HepG2 (cell line): ENCODE results near the gene ALCAM. TPM values are rescaled to one million over a fixed set of nuclear protein-coding genes. Genes with fewer than 3 reads are reported as not detected.

Source experiments
- ATAC-seq: fragments of 200-7000 bp; cut with Tn5 transposase; 3 replicates; pipeline ENCODE4 v1.9.1; 2020; ENCODE audit warnings: mild to moderate bottlenecking, moderate library complexity
- BruUV-seq: library from RNA; stranded (reverse); fragments of 400-500 nt; replicated peaks from 2 replicates; lab custom pipeline; 2021; lab: Mats Ljungman, UMichigan
- CTCF ChIA-PET: fragments of 300-600 bp; formaldehyde crosslinking; extraction: SDS; loops from one replicate; lab custom pipeline; 2021; ENCODE audit warnings: low total read pairs, inconsistent platforms, low intra/inter-chr PET ratio; lab: Yijun Ruan, JAX
- POLR2A ChIA-PET: fragments of 350-600 bp; sonication (Branson Sonifier 250); formaldehyde crosslinking; loops from one replicate; lab custom pipeline; 2020; ENCODE audit warnings: antibody characterized with exemption, inconsistent platforms; lab: Yijun Ruan, JAX
- DNase-seq: peaks from one replicate; pipeline ENCODE4 v3.0.0-alpha.2; 2015; ENCODE audit warnings: low spot score
- FAIRE-seq: peaks from 3 replicates; lab custom pipeline; 2011; peaks lifted over from hg19 to GRCh38; lab: Jason Lieb, UNC
- H2AFZ ChIP-seq: one replicate; pipeline ENCODE4 v1.6.1; 2011; ENCODE audit warnings: low read length, inconsistent platforms
- H3K27ac ChIP-seq: fragments of 300-600 bp; 3 replicates; pipeline ENCODE4 v1.8.0; 2011; ENCODE audit warnings: mixed run types, mild to moderate bottlenecking, mixed read lengths, low read length, inconsistent platforms; ENCODE audit not compliant: insufficient read depth; ENCODE audit errors: extremely low read length
- H3K27me3 ChIP-seq, 2 experiments: fragments of 200-600 bp in 1 of 2; 2 replicates in 1 of 2; 3 replicates in 1 of 2; pipeline versions ENCODE4 v1.6.0 to v1.8.0; 2011; ENCODE audit warnings: low read length in 2 of 2, mild to moderate bottlenecking in 2 of 2, moderate library complexity in 2 of 2, inconsistent platforms in 1 of 2; ENCODE audit not compliant: insufficient read depth in 2 of 2, control insufficient read depth in 1 of 2
- H3K36me3 ChIP-seq, 2 experiments: fragments of 200-600 bp in 1 of 2; replicated peaks in 1 of 2; 2 replicates in 1 of 2; 3 replicates in 1 of 2; pipeline versions ENCODE4 v1.5.1 to v1.8.0; 2011; ENCODE audit warnings: low read length in 2 of 2, inconsistent platforms in 1 of 2; ENCODE audit not compliant: insufficient read depth in 2 of 2, control insufficient read depth in 1 of 2
- H3K4me1 ChIP-seq: 2 replicates; pipeline ENCODE4 v1.5.1; 2012; ENCODE audit warnings: low read length, inconsistent platforms; ENCODE audit not compliant: insufficient read depth
- H3K4me2 ChIP-seq: 2 replicates; pipeline ENCODE4 v1.6.0; 2011; ENCODE audit warnings: low read depth, low read length, inconsistent platforms
- H3K4me3 ChIP-seq, 3 experiments: fragments of 200-600 bp in 1 of 3; sonication (generic), shearing (Covaris generic) in 1 of 3; replicated peaks in 1 of 3; 2 replicates each; pipeline ENCODE4 v1.5.1; 2011 to 2016; ENCODE audit warnings: low read length in 3 of 3, inconsistent platforms in 2 of 3, low read depth in 2 of 3, mild to moderate bottlenecking in 2 of 3, control low read depth in 1 of 3, mixed read lengths in 1 of 3; ENCODE audit not compliant: insufficient read depth in 1 of 3
- H3K79me2 ChIP-seq: one replicate; pipeline ENCODE4 v1.6.1; 2011; ENCODE audit warnings: low read length, inconsistent platforms; ENCODE audit not compliant: insufficient read depth
- H3K9ac ChIP-seq: 2 replicates; pipeline ENCODE4 v1.6.0; 2011; ENCODE audit warnings: mild to moderate bottlenecking, low read depth, low read length, inconsistent platforms; ENCODE audit not compliant: insufficient read depth
- H3K9me3 ChIP-seq: 2 replicates; pipeline ENCODE4 v1.5.1; 2012; ENCODE audit warnings: mild to moderate bottlenecking, low read length
- H4K20me1 ChIP-seq: 2 replicates; pipeline ENCODE4 v1.6.0; 2011; ENCODE audit warnings: inconsistent platforms, mild to moderate bottlenecking, low read length, moderate library complexity; ENCODE audit not compliant: insufficient read depth
- GPN1 ChIP-seq: sonication (generic); formaldehyde crosslinking; IDR thresholded peaks from 2 replicates; pipeline ENCODE4 v1.5.1; 2020; ENCODE audit warnings: missing genetic modification reagents, borderline replicate concordance
- MAZ ChIP-seq, 2 experiments: sonication (generic) in 1 of 2; formaldehyde crosslinking in 1 of 2; IDR thresholded peaks; 2 replicates each; pipeline versions ENCODE4 v1.5.0 to v1.6.1; 2012 to 2020; ENCODE audit warnings: low read depth in 2 of 2, mild to moderate bottlenecking in 2 of 2, borderline replicate concordance in 1 of 2, improper control_type of control experiment in 1 of 2, low read length in 1 of 2, missing genetic modification reagents in 1 of 2, moderate library complexity in 1 of 2
- MBD4 ChIP-seq: IDR thresholded peaks from 2 replicates; pipeline ENCODE4 v1.6.1; 2012; ENCODE audit warnings: low read length, inconsistent platforms, borderline replicate concordance
- RELA ChIP-seq: sonication (generic); formaldehyde crosslinking; IDR thresholded peaks from 2 replicates; pipeline ENCODE4 v1.4.0; 2020; ENCODE audit warnings: missing genetic modification reagents
- TP53 ChIP-seq: sonication (generic); formaldehyde crosslinking; conservative IDR thresholded peaks from 2 replicates; pipeline ENCODE4 v1.4.0; 2020; ENCODE audit warnings: missing genetic modification reagents
- TRIM24 ChIP-seq: sonication (generic); formaldehyde crosslinking; IDR thresholded peaks from 2 replicates; pipeline ENCODE4 v1.8.0; 2022; ENCODE audit warnings: mild to moderate bottlenecking, missing genetic modification reagents
- ZNF160 ChIP-seq: sonication (generic); formaldehyde crosslinking; IDR thresholded peaks from 2 replicates; pipeline ENCODE4 v1.8.0; 2022; ENCODE audit warnings: mild to moderate bottlenecking, inconsistent platforms, missing genetic modification reagents
- ZNF431 ChIP-seq: sonication (generic); formaldehyde crosslinking; IDR thresholded peaks from 2 replicates; pipeline ENCODE4 v1.9.0; 2022; ENCODE audit warnings: missing genetic modification reagents, low read depth, mild to moderate bottlenecking, borderline replicate concordance
- WGBS: methylation state at CpG from one replicate; pipeline ENCODE4 v1.1.6; 2017; ENCODE audit warnings: low lambda C conversion rate; 5-methylcytosine and 5-hydroxymethylcytosine counted together
- in situ Hi-C: cut with HindIII; loops from 2 replicates; pipeline ENCODE4 v1.10.0; 2017; ENCODE audit warnings: low pct_unique_long_range_greater_than_20kb; ENCODE audit not compliant: extremely low pct_ligation_motif_present
- intact Hi-C: fragments of 100-400 bp; cut with micrococcal nuclease; formaldehyde crosslinking; loops from one replicate; pipeline ENCODE4 v1.10.0; 2022; ENCODE audit not compliant: unreplicated experiment
- polyA plus RNA-seq, 8 experiments: library from polyadenylated mRNA; depleted of rRNA in 3 of 8; stranded (reverse) in 7 of 8; unstranded in 1 of 8; fragments of >200 nt; fragmentation: Illumina TruSeq in 4 of 8; extraction: Trizol in 4 of 8; gene quantifications; 2 replicates each; pipeline versions ENCODE4 v1.2.1 to v1.2.3, GENCODE V29; 2011 to 2016; ENCODE audit warnings: low read depth in 4 of 8, missing spikeins in 1 of 8, mixed read lengths in 1 of 8; ENCODE audit not compliant: insufficient read depth in 1 of 8
- total RNA-seq, 5 experiments: library from RNA; depleted of rRNA; stranded (reverse); fragments of >200 nt; fragmentation: Illumina TruSeq; extraction: Trizol; gene quantifications; 2 replicates each; pipeline ENCODE4 v1.2.3, GENCODE V29; 2016; ENCODE audit warnings: low read depth in 1 of 5
- TF ChIP-seq, protein P1 (sequence below): sonication (generic); formaldehyde crosslinking; IDR thresholded peaks from 2 replicates; pipeline ENCODE4 v1.4.0; 2020; ENCODE audit warnings: mild to moderate bottlenecking, missing genetic modification reagents
- TF ChIP-seq, protein P2 (sequence below): sonication (generic); formaldehyde crosslinking; IDR thresholded peaks from 2 replicates; pipeline ENCODE4 v1.4.0; 2020; ENCODE audit warnings: mild to moderate bottlenecking, missing genetic modification reagents

ALCAM gene
- total and polyA plus RNA-seq, 2 of the 13 experiments (the other 11 are each of a cell fraction or from before 2014, with no cell fraction given), result 26.0 to 33.1 TPM

DNA sequence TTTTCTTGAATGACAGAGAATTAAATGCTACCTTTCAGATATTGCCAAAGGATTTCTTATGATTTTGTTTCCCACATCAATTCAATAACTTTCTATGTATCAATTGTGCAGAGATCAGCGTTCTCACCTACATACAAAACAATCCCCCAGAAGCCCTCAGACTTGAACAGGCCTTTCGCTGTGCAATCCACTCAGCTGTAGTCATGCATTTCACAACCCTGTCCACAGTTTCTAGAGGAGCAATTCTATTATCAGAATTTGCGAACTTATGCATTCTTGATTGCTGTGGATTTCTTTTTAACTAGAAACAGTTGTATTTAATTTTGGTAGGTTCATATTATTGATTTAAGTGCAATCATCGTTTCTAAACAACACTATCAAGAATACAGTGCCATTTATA lies 13.7 kb upstream of the ALCAM start (continued):
- TF ChIP-seq TP53 (CRISPR knock-in tag) (no peak), GPN1 (CRISPR knock-in tag) (no peak), MAZ (IDR thresholded peaks at IDR 0.05; ENCODE audit: borderline replicate concordance, low read depth, low read length) (no peak), MAZ (CRISPR knock-in tag; IDR thresholded peaks at IDR 0.05; ENCODE audit: low read depth) (no peak)

DNA sequence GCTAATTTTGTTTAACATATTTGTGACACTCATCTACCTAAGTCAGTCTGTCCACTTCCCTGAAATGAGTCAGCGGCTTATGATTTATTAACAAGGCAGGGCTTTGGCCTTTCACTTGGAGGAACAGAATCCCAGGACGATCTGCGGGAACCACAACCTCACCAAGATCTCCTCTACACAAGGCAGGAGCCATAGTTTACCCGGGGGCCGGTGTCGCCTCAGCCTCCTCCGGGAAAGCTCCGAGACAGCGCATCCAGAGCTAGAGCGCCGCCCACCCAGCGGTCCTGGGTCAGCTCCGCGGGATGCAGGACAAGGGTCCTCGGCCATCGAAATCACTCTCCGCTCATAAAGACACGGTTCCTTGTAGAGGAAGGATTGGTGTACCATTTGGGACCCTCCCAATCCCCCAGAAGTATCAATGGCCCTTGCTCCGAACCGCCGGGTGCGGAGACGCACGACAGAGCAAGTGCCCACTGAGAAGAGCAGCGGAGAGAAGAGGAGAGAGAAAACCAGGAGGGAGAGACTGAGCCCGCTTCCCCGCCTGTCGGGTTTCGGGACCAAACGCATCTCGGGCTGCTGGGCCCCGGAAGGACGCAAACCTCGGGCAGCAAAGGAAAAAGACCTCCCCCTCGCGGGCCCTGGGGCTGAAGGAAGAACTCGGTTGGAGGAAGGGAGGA lies 13.1 kb upstream of the ALCAM start:
- DNase-seq (no peak), ATAC-seq (no peak), FAIRE-seq (no peak)
- H3K27me3 ChIP-seq, result no peaks in the 10 kb centered on the region; a peak in 1 of 5 replicates
- no peaks in the 10 kb centered on the region for H3K9me3 ChIP-seq
- H3K27ac ChIP-seq, result no peak overlapping the region
- H3K4me2 ChIP-seq, result no peak overlapping the region
- ChIA-PET POLR2A (no interaction called here), CTCF (no interaction called here)
- H4K20me1 ChIP-seq, result no peaks in the 10 kb centered on the region
- H2AFZ ChIP-seq, result no peak overlapping the region
- no peak for TF ChIP-seq RELA (CRISPR knock-in tag)
- no peak for TF ChIP-seq TRIM24 (CRISPR knock-in tag)
- no peak for TF ChIP-seq MBD4
- TF ChIP-seq ZNF431 (CRISPR knock-in tag), result no peak
- TF ChIP-seq, protein P1, sequence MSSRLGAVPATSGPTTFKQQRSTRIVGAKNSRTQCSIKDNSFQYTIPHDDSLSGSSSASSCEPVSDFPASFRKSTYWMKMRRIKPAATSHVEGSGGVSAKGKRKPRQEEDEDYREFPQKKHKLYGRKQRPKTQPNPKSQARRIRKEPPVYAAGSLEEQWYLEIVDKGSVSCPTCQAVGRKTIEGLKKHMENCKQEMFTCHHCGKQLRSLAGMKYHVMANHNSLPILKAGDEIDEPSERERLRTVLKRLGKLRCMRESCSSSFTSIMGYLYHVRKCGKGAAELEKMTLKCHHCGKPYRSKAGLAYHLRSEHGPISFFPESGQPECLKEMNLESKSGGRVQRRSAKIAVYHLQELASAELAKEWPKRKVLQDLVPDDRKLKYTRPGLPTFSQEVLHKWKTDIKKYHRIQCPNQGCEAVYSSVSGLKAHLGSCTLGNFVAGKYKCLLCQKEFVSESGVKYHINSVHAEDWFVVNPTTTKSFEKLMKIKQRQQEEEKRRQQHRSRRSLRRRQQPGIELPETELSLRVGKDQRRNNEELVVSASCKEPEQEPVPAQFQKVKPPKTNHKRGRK (CRISPR knock-in tag), result no peak
- no peak for TF ChIP-seq ZNF160 (CRISPR knock-in tag)
- TF ChIP-seq, protein P2, sequence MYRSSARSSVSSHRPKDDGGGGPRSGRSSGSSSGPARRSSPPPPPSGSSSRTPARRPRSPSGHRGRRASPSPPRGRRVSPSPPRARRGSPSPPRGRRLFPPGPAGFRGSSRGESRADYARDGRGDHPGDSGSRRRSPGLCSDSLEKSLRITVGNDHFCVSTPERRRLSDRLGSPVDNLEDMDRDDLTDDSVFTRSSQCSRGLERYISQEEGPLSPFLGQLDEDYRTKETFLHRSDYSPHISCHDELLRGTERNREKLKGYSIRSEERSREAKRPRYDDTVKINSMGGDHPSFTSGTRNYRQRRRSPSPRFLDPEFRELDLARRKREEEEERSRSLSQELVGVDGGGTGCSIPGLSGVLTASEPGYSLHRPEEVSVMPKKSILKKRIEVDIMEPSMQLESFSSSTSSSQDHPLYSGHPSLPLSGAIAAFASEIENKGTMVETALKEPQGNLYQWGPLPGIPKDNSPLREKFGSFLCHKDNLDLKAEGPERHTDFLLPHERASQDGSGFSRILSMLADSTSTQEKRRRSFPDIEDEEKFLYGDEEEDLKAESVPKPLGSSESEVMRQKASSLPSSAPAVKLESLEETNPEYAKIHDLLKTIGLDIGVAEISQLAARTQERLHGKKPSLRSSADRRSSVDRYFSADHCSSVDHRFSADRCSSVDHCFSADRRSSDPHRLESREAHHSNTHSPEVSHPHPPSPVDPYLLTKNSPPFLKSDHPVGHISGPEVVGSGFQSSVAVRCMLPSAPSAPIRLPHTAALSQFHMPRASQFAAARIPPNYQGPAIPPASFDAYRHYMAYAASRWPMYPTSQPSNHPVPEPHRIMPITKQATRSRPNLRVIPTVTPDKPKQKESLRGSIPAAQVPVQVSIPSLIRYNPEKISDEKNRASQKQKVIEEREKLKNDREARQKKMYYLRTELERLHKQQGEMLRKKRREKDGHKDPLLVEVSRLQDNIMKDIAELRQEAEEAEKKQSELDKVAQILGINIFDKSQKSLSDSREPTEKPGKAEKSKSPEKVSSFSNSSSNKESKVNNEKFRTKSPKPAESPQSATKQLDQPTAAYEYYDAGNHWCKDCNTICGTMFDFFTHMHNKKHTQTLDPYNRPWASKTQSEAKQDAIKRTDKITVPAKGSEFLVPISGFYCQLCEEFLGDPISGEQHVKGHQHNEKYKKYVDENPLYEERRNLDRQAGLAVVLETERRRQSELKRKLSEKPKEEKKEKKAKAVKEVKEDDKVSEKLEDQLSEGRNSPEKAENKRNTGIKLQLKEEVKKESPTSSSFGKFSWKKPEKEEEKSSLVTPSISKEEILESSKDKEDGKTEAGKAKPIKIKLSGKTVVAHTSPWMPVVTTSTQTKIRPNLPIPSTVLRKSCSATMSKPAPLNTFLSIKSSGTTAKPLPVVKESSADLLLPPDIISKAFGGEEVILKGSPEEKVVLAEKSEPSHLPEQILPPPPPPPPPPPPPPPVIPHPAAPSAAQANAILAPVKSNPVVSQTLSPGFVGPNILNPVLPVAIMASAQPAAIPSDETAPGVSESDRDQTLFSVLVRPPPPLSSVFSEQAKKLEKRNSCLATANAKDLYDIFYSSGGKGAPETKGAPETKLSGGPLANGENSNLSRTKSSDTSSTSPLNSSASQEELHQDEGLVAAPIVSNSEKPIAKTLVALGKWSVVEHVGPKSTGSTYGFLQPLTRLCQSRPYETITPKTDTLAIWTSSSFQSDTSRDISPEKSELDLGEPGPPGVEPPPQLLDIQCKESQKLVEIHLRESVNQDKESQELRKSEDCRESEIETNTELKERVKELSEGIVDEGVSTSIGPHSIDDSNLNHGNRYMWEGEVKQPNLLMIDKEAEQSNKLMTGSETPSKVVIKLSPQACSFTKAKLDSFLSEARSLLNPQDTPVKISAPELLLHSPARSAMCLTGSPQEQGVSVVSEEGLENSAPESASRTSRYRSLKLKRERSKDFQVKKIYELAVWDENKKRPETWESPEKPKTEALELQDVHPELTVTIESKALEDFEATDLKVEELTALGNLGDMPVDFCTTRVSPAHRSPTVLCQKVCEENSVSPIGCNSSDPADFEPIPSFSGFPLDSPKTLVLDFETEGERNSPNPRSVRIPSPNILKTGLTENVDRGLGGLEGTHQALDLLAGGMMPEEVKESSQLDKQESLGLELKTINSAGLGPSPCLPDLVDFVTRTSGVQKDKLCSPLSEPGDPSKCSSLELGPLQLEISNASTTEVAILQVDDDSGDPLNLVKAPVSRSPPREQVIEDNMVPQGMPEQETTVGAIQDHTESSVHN (CRISPR knock-in tag), result no peak
- no peak overlapping the region for H3K9ac ChIP-seq
- no peak overlapping the region for H3K4me3 ChIP-seq
- H3K36me3 ChIP-seq, result no peaks in the 10 kb centered on the region
- H3K4me1 ChIP-seq, result no peaks in the 10 kb centered on the region
- WGBS, result 70% methylated on average over 22 of the region's 37 CpGs
- no TSS peak for BruUV-seq
- in situ Hi-C loops, result loop anchor here (25.0 kb wide), 1 partner anchor 741 kb away; no protein-coding TSS in a partner anchor
- intact Hi-C loops, result no loop called here
- H3K79me2 ChIP-seq, result no peaks in the 10 kb centered on the region
